ENCODE results near the gene HSD11B1L.

HSD11B1L gene, protein sequence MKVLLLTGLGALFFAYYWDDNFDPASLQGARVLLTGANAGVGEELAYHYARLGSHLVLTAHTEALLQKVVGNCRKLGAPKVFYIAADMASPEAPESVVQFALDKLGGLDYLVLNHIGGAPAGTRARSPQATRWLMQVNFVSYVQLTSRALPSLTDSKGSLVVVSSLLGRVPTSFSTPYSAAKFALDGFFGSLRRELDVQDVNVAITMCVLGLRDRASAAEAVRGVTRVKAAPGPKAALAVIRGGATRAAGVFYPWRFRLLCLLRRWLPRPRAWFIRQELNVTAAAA

DNA sequence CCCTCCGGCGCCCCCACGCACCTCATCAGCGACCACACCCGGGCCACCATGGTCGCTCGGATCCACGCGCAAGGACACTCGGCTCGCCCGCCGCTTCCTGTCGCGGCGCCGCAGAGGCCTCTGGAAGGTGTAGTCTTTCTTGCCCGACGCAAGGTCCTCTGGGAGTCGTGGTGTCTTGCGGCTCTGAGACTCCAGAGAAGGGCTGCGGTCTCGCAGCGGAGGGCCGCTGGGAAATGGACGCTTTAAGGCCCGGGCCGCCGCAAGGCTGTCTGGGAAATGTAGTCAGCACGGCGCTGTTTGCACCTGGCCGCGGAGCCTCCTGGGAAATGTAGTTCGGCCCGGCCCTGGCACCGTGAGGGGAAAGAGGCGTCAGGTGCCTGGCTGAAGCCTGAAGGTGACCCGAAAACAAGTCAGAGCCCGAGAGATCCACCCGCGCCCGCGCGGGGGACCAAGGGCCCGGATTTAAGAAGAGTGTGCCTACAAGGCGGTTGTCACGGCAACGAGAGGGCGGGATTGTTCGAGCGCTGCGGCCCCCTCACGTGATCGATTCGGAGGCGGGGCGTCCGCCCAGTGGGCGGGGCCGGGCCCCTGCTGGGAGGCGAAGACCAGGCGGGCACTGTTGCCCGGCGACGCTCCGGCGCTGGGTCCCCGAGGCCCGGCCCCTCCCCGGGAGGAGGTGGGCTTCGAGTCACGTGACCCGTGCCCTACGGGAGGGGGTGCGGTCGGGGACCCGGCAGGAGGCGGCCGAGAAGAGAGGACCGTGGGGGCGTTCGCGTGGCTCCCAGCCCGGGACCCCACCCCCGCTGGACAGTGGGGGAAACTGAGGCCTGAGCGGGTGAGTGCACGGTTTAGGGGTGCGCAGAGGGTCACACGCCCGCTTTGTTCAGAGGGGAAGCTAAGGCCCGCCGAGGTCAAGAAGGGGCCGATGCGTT, at the start of gene HSD11B1L, which contains the start of gene MICOS13:
Gene HSD11B1L (plus strand): TSS at position 591 of the 932 bp plus-strand sequence. CDS start 3,806 bp downstream, outside the sequence.
Gene MICOS13 (minus strand): TSS at position 80 of the 932 bp plus-strand sequence. CDS start 30 bp downstream, at position 50.
- in situ Hi-C loops (cut with MboI; ENCODE audit: low sequenced_read_pairs): no loop called here

DNA sequence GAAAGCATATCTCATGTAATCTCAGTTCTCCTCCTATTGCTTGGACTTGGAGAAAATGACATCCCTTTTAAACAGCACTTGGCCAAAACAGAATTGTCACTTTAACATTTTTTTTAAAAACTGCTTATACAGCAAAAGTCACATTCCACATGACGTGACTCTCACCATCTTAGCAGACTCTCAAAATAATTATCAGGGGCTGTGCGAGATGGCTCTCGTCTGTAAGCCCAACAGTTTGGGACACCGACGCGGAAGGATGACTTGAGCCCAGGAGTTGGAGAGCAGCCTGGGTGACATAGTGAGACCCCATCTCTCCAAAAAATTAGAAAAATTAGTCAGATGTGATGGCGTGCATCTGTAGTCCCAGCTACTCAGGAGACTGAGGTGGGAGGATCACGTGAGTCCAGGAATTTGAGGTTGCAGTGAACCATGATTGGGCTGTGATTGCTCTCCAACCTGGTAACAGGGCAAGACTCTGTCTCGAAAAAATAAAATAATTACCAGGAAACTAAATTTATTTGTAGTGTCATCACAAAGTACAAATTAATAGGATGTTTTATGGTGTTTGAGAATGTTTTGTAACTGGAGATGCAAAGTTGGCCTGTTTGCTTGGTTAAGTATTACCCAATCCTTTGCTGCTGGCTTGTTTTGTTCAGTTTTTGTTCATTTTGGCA, 49.1 kb upstream of the HSD11B1L start:
- in situ Hi-C loops (cut with MboI; ENCODE audit: low sequenced_read_pairs): no loop called here

DNA sequence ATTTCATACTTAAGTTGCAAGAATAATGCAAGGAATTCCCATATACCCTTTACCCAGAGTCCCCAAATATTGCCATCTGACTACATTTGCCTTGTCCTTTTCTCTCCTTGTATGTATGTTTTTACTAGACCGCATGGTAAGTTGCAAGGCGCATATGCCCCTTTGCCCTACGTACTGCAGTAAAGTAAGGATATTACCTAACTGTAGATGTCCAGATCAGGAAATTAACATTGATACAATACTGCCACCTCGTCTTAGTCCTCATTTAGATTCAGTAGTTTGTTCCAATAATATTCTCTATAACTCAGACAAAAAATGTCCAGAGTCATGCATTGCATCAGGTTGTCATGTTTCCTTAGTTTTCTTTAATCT, 48.6 kb upstream of the HSD11B1L start:
- in situ Hi-C loops (cut with MboI; ENCODE audit: low sequenced_read_pairs): no loop called here

DNA sequence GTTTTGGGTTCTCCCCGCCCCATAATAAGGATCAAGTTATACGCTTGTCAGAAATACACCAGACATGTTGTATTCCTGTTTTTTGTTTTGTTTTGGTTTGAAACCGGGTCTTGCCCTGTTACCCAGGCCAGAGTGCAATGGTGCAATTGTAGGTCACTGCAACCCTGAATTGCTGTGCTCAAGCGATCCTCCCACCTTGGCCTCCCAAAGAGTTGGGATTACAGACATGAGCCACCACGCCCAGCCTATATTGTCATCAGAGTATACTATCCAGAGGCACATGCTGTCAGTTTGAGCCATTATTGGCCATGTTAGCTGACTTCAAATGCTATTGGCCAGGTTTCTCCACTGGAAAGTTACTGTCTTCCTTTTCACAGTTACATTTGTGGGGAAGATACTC, 48.2 kb upstream of the HSD11B1L start:
- in situ Hi-C loops (cut with MboI; ENCODE audit: low sequenced_read_pairs): no loop called here

- in situ Hi-C loops (cut with MboI; ENCODE audit: low sequenced_read_pairs): no loop called here
These were observed 45.4 kb upstream of the HSD11B1L start for GRCh38 chr19:5635427-5635826.

DNA sequence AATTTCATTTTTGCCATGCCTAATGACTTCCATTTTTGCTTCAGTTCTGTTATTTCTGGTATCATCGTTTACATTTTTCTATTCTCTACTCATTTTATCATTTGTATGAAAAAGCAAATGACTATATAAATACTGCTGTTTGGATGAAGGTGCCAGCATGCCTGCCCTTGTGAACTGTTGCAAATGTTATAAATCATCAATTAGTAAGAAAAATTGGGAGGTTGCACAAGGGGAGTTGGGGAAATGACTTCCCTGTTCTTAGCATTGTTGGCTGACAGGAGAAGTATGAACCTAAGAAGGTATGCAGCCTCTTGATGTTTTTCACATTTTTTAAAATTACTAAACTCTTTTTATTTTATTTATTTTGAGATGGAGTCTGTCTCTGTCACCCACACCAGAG, 42.9 kb upstream of the HSD11B1L start:
- in situ Hi-C loops (cut with MboI; ENCODE audit: low sequenced_read_pairs): no loop called here

DNA sequence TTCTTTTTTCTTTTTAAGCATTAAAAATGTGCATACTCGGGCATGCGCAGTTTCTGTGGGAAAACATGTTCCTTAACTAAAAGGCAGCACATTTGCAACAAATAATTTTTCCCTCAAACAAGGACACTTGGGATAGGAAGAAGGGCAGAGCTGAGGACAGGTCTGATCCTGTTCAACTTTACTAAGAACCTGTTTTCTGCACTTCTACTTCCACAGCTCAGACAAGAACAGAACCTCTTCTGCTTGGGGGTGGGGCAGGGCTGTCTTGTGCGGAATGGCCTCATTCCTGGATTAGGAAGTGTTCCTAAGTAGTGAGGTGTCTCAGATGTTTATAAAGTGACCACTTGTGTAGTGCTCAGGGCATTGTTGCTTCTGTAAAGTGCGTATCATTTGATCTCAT, 39.7 kb upstream of the HSD11B1L start:
- in situ Hi-C loops (cut with MboI; ENCODE audit: low sequenced_read_pairs): no loop called here

GRCh38 chr19:5642204-5642603, 38.6 kb upstream of the HSD11B1L start:
- in situ Hi-C loops (cut with MboI; ENCODE audit: low sequenced_read_pairs): no loop called here

DNA sequence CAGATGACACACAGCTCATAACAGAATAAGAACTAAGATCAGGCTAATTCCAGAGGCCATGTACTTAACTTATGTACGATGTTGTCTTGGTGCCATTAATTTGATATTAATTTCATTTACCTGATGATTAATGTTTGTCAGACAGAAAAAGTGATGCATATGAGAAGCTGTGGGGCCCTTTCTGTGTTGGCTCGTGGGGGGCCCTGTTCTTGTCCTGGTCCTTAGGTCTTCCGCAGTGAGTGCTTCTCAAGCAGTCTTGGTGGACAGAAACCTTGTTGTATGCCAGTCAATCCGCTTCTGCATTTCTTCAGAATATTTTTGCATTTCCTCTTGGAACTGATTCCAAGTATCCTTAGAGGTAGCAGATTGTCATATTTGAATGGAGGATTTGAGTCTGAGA, 37.8 kb upstream of the HSD11B1L start:
- in situ Hi-C loops (cut with MboI; ENCODE audit: low sequenced_read_pairs): no loop called here

- in situ Hi-C loops (cut with MboI; ENCODE audit: low sequenced_read_pairs): no loop called here
These were observed 36.8 kb upstream of the HSD11B1L start for GRCh38 chr19:5644037-5644436.

DNA sequence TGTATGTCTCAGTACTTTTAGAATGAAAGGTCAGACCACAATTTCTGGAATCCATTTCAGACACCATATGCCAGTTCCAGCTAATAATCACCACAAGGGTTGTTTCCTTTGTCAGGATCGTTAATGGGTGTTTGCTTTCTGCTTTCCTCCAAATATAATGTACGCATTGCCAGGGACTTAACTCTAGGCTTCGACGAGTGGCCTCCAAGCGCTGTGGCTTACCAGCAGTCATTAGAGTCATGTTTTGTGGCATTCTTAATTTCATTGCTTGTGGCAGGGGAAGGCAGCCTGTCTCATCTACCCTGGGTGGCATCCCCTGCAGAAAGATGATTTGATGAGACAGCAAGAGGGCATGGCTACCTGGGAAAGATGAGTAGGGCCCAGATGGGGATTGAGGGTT, 35.4 kb upstream of the HSD11B1L start:
- in situ Hi-C loops (cut with MboI; ENCODE audit: low sequenced_read_pairs): no loop called here

- in situ Hi-C loops (cut with MboI; ENCODE audit: low sequenced_read_pairs): no loop called here
These were observed 34.1 kb upstream of the HSD11B1L start for GRCh38 chr19:5646703-5647102.

DNA sequence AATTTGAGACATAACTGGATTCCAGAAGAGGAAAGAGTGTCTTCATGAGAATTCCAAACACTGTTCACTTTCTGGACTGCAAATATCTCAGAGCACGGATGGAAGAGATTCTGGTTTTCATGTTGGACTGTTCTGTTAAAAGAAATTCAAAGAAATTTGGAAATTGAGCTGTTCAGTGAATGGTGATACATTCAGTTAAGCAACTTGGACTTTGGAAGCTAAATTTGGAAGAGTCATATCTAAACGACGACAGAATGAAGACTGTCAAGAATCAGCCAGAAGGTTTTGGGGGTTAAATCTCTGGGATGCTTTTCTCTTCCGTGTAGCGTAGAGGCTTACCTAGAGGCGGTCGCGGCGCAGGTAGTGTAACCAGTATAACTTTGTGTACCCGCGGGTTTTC, 32.4 kb upstream of the HSD11B1L start:
- in situ Hi-C loops (cut with MboI; ENCODE audit: low sequenced_read_pairs): no loop called here

DNA sequence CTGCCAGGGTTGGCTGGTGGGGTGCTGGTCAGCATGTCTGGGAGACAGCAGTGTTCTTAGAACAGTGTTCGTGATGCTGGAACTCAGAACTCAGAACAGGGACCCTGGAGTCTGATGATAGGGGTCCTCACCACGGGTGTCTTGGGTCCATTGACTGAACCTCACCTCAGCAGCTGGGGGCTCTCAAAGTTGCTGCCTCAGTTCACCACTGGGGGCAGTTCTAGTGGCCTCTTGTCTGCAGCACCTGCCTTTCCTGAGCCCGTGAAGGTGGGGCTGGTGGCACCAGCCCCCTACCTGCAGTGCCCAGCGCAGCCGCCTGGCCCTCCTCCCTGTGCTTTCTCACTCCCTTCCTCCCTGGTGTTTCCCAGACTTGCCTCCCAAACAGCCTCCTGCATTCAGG, 29.5 kb upstream of the HSD11B1L start:
- in situ Hi-C loops (cut with MboI; ENCODE audit: low sequenced_read_pairs): no loop called here

GRCh38 chr19:5652261-5652660, 28.6 kb upstream of the HSD11B1L start:
- in situ Hi-C loops (cut with MboI; ENCODE audit: low sequenced_read_pairs): no loop called here

DNA sequence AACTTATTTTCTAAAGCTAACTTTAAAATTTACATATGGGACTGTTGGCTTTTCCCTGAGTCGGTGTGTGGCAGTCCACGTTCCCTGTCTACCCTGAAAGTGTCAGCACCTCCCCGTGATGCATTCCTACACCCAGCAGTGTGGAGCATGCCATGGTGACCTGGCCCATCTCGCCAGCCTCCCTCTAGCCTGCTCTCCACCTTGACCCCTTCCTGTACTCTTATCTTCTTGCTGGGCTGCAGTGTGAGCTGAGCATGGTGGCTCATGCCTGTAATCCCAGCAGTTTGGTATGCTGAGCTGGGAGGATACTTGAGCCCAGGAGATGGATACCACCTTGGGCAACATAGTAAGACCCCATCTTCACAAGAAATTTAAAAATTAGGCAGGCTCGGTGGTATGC, 25.9 kb upstream of the HSD11B1L start:
- in situ Hi-C loops (cut with MboI; ENCODE audit: low sequenced_read_pairs): no loop called here

DNA sequence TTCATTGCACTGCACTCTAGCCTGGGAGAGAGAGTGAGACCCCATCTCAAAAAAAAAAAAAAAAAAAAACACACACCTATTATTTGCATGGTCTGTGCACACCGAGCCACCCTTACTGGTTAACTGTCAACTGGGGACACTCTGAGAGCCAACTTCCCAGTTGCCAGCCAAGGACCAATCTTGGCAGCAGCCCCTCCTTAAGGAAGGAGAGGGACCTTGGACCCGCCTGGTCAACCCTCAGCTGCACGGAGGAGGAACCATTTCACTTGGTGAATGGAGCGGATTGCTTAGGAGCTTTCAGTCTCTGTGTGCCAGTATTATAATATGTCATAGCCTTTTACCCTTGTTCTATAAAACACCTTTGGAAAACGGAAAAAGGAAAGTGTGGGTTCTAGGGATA, 25.4 kb upstream of the HSD11B1L start:
- in situ Hi-C loops (cut with MboI; ENCODE audit: low sequenced_read_pairs): no loop called here

GRCh38 chr19:5661483-5661882, 19.3 kb upstream of the HSD11B1L start:
- in situ Hi-C loops (cut with MboI; ENCODE audit: low sequenced_read_pairs): no loop called here

DNA sequence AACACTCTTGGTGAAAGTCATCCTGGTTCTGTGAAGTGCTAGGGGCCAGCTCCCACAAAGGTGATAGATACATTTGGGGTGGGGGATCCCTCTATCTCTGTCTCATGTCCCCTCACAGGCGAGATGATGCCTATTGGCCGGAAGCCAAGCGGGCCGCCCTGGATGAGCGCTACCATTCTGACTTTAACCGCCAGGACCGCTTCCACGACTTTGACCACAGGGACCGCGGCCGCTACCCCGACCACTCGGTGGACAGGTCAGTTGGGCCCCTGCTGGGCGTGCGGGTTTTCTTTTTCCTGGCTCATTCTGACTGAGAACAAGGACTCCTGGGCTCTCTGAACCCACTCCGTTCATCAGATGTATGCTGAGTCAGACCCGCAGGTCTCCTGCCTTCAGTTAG, 16.9 kb upstream of the HSD11B1L start:
- in situ Hi-C loops (cut with MboI; ENCODE audit: low sequenced_read_pairs): no loop called here

GRCh38 chr19:5664515-5664914, 16.3 kb upstream of the HSD11B1L start:
- in situ Hi-C loops (cut with MboI; ENCODE audit: low sequenced_read_pairs): no loop called here

DNA sequence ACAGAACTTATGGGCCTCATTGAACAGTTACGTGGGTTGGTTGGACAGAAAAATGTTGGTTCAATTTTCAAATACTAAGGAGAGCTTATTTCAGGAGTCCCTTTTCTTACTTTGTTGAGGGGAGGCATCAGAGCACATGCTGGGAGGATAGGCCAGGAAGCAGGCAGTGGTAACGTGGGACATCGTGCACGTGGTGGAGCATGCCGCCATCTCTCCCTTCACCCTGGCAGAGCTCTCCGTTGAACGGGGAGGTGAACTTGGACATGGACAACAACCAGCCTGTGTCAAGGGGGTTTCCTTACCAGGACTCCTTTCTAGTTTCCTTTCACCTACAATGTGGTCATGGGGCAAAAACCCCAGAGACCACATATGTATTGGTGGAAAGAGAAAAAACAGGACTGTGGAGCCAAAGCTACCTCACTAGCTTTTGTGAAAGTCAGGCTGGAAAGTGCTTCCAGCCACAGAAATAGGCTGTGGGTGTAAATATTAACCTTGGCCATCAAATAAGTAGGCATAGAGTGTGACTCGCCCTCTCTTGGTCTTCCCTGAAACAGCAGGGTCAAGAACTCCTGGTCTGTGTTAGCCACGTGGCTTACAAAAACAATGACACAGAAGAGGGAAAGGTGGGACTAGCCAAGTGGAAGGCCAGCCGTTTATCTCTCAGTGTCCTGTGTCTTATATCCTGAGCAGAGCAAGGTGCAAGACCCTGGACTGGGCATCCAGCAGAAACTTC, 14.9 kb upstream of the HSD11B1L start:
- in situ Hi-C loops (cut with MboI; ENCODE audit: low sequenced_read_pairs): no loop called here
